Right lobe of liver (tissue), 6 donors: ENCODE data around the gene TLL2. TPM values are rescaled to one million over a fixed set of nuclear protein-coding genes. Genes with fewer than 3 reads are reported as not detected.

Source experiments
- ATAC-seq, 4 donors: fragments of 200-7000 bp; cut with Tn5 transposase; one replicate each; pipeline ENCODE4 v1.9.1; 2020; ENCODE audit warnings: mild to moderate bottlenecking in 4 of 4, moderate library complexity in 4 of 4
- DNase-seq, 3 donors: peaks; one replicate each; pipeline ENCODE4 v3.0.0-alpha.2; 2020
- H3K27ac ChIP-seq, 3 donors: fragments of 200-600 bp; one replicate each; pipeline ENCODE4 v1.8.0; 2022
- H3K27me3 ChIP-seq, 2 donors: fragments of 200-600 bp; one replicate each; pipeline ENCODE4 v1.8.0; 2022
- H3K36me3 ChIP-seq, 4 donors: fragments of 200-600 bp; sonication (generic) in 1 of 4; one replicate each; pipeline versions ENCODE4 v1.5.1 to v1.8.0; 2017 to 2022; ENCODE audit warnings: control low read depth in 1 of 4
- H3K4me1 ChIP-seq, 4 donors: fragments of 200-600 bp; sonication (generic) in 1 of 4; one replicate each; pipeline versions ENCODE4 v1.5.1 to v1.8.0; 2017 to 2022; ENCODE audit warnings: control low read depth in 1 of 4
- H3K4me3 ChIP-seq, 3 donors: fragments of 200-600 bp; one replicate each; pipeline ENCODE4 v1.8.0; 2022
- H3K9me3 ChIP-seq, 4 donors: fragments of 200-600 bp; sonication (generic) in 1 of 4; one replicate each; pipeline versions ENCODE4 v1.5.1 to v1.8.0; 2017 to 2022; ENCODE audit warnings: control low read depth in 1 of 4
- POLR2A ChIP-seq: fragments of 450-650 bp; IDR thresholded peaks from one replicate; pipeline ENCODE4 v1.6.1; 2017; ENCODE audit warnings: antibody characterized with exemption, mild to moderate bottlenecking
- WGBS: methylation state at CpG from one replicate; pipeline ENCODE4 v1.1.6; 2018; ENCODE audit warnings: low coverage, low lambda C conversion rate; ENCODE audit not compliant: insufficient coverage; ENCODE audit errors: missing lambda C conversion rate; 5-methylcytosine and 5-hydroxymethylcytosine counted together
- intact Hi-C, 2 donors: fragments of 100-400 bp; cut with DNase I; formaldehyde crosslinking; loops; one replicate each; pipeline versions ENCODE4 v1.11.2 to v1.14.1; 2022
- total RNA-seq, 6 experiments: library from RNA; depleted of rRNA in 2 of 6; stranded (reverse); fragments of >200 nt in 2 of 6; fragmentation: NEBNext Ultra II Directional in 3 of 6; extraction: Animal tissue kit (Norgen Biotek cat#: 25700) in 3 of 6; gene quantifications; one replicate each; pipeline versions ENCODE4 v1.1.0 to v1.2.4, GENCODE V29; 2016 to 2023
- TF ChIP-seq, protein P1 (sequence below), 4 donors: fragments of 200-600 bp in 3 of 4; fragments of 450-650 bp in 1 of 4; IDR thresholded peaks; one replicate each; pipeline versions ENCODE4 v1.5.1 to v1.8.0; 2016 to 2022; ENCODE audit warnings: antibody characterized with exemption in 4 of 4, mild to moderate bottlenecking in 2 of 4
- donor health status: DM: no; HTN: yes; CAD: no.
- donor health status: DM: no; HTN: no; CAD: no.
- donor health status: DM: no; HTN: no; CAD: no.
- donor health status: DM: no; HTN: yes; CAD: no.
- donor health status: DM: no; HTN: yes; CAD: no.

The TLL2 gene
- total RNA-seq, 6 experiments from 2014 or later, result 0.11 to 0.14 TPM; not detected in 4

DNA sequence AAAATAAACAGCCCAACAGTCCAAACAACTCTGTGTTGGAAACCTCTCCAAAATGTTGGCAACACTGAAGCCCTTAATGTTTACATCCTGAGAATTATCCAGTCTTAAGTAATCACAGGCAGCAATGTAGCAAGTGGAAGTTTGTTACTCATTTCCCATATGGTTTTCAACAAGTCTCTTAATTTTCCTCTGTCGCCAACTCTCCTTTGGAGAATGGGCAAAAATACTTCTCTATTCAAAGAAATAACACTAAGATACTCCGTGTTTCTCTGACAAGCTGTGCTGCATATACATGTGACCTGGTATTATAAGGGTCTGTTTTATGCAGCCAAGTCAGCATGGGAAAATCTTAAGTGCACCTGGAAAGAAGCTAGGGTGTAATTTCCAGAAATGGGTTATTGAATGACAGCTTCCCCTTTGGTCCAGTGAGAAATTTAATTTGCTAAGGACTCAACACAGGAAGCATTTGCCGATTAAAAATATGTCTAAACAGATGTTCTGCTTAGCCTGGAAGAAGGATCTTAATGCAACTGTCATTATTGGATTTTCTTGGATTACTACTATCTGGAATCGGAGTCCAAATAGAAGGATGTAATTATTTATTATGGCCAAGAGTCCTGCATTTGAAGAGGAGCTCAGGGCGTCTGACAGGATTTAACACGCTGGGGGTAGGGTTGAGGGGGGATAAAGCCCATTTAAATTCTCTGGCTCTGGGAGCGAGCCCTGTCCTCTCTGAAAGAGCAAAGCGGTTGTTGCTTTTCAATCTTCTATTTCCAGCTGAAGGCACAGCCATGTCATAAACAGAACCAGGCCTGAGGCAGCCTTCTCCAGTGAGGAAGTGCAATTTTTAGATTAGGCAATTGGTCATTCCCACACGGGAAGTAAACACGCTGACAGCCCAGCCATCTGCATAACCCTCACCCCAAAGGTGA is 73.1 kb downstream of the TLL2 start:
- H3K4me1 ChIP-seq, result no peaks in the 10 kb centered on the region
- H3K4me3 ChIP-seq, result no peak overlapping the region
- DNase-seq, result no peak
- no peaks in the 10 kb centered on the region for H3K9me3 ChIP-seq
- no peak for TF ChIP-seq POLR2A
- TF ChIP-seq, protein P1, sequence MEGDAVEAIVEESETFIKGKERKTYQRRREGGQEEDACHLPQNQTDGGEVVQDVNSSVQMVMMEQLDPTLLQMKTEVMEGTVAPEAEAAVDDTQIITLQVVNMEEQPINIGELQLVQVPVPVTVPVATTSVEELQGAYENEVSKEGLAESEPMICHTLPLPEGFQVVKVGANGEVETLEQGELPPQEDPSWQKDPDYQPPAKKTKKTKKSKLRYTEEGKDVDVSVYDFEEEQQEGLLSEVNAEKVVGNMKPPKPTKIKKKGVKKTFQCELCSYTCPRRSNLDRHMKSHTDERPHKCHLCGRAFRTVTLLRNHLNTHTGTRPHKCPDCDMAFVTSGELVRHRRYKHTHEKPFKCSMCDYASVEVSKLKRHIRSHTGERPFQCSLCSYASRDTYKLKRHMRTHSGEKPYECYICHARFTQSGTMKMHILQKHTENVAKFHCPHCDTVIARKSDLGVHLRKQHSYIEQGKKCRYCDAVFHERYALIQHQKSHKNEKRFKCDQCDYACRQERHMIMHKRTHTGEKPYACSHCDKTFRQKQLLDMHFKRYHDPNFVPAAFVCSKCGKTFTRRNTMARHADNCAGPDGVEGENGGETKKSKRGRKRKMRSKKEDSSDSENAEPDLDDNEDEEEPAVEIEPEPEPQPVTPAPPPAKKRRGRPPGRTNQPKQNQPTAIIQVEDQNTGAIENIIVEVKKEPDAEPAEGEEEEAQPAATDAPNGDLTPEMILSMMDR (IDR thresholded peaks at IDR 0.05), result no peak
- H3K27ac ChIP-seq, result no peak overlapping the region
- WGBS, result 45% methylated on average over 10 of the region's 10 CpGs
- H3K27me3 ChIP-seq, result no peaks in the 10 kb centered on the region
- ATAC-seq, result peak in 1 of 4 donors; percentile 43
- no peaks in the 10 kb centered on the region for H3K36me3 ChIP-seq
- intact Hi-C loops, result no loop called here

DNA sequence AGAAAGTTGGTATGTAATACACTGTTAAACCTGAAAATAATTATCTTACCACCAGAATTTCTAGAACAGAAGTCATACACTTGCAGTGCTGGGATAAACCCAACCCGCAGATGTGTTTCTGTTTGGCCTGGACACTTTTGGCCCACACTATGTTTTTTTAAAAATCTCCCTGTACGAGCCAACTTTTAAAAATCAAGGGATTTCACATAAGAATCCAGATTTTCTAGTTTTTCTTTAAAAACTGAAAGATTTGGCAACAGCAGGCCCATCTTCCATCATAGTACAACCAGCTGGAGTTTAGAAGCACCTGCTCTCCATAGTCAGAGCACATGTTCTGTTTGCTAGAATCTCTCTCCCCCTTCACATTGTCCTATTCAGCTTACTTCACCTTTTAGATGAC is 74.0 kb downstream of the TLL2 start:
- ATAC-seq (no peak), DNase-seq (no peak)
- no peak for TF ChIP-seq POLR2A
- TF ChIP-seq, protein P1 (IDR thresholded peaks at IDR 0.05), result no peak
- no peaks in the 10 kb centered on the region for H3K4me1 ChIP-seq
- no peaks in the 10 kb centered on the region for H3K27me3 ChIP-seq
- 53% methylated on average over 2 of the region's 2 CpGs for WGBS
- no peak overlapping the region for H3K4me3 ChIP-seq
- no peaks in the 10 kb centered on the region for H3K36me3 ChIP-seq
- intact Hi-C loops, result no loop called here
- H3K27ac ChIP-seq, result no peak overlapping the region
- no peaks in the 10 kb centered on the region for H3K9me3 ChIP-seq

DNA sequence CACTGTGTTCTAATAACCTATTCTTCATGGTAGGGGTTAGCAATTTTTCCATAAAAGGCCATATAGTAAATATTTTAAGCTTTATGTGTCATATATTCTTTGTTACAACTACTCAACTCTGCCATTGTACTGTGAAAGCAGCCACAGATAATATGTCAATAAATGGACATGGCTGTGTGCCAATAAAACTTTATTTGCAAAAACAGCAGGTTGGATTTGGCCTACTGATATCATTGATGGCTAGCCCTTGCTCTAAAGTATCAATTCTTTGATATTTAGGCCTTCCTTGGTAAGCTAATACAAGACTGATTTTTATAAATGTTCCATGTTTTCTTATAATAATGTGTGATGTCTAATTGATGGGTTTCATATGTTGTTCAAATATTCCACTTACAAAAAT is 77.7 kb downstream of the TLL2 start:
- TF ChIP-seq, protein P1 (IDR thresholded peaks at IDR 0.05), result no peak
- TF ChIP-seq POLR2A, result no peak
- H3K9me3 ChIP-seq, result no peaks in the 10 kb centered on the region
- no peaks in the 10 kb centered on the region for H3K4me1 ChIP-seq
- H3K36me3 ChIP-seq, result no peaks in the 10 kb centered on the region
- intact Hi-C loops, result no loop called here
- H3K4me3 ChIP-seq, result no peak overlapping the region
- H3K27ac ChIP-seq, result no peak overlapping the region
- DNase-seq, result no peak
- ATAC-seq, result no peak
- no peaks in the 10 kb centered on the region for H3K27me3 ChIP-seq

DNA sequence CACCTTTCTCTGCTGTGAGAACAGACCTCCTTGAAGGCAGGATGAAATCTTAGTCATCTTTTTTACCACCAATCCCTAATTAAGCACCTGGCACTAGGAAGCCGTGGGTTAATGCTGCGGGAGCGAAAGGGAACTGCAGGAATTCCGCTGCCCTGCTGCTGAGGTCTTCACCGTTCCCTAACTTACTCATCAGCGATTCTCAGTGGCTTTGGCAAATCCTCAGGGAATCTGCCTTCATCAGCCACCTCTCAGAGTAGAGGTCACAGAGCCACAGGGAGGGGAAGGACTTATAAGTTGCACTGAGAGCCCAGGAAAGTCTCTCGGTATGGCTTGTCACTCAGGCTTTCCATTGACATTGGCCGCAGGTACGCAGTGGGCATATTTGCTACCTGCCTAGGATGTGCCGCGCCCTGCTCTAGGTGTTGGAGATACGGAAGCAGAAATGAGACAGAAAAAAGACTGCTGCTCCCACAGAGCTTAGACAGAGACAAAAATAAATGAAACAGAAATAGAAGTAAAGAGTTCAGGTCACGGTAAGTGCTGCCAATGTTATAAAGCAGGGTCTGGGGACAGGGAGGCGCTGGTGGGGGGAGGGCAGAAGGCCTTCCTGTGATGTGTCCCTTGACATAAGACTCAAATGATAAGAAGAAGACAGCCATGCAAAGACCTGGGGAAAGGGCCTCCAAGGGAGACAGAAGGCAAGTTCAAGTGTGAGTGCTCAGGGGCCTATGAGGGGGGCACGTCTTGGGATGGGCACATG is 82.3 kb downstream of the TLL2 start:
- no peak for ATAC-seq
- 84% methylated on average over 15 of the region's 15 CpGs for WGBS
- H3K4me3 ChIP-seq, result no peak overlapping the region
- H3K36me3 ChIP-seq, result no peaks in the 10 kb centered on the region
- no peak overlapping the region for H3K27ac ChIP-seq
- no peaks in the 10 kb centered on the region for H3K27me3 ChIP-seq
- intact Hi-C loops, result no loop called here
- no peak for DNase-seq
- TF ChIP-seq, protein P1 (IDR thresholded peaks at IDR 0.05), result no peak
- no peak for TF ChIP-seq POLR2A
- no peaks in the 10 kb centered on the region for H3K9me3 ChIP-seq
- H3K4me1 ChIP-seq, result no peaks in the 10 kb centered on the region
